Uterus (tissue), 4 donors: Measurements from ENCODE around the gene EML6. TPM values are rescaled to one million over a fixed set of nuclear protein-coding genes. Genes with fewer than 3 reads are reported as not detected.

ENCODE experiments used
- DNase-seq, 2 donors: peaks; one replicate each; pipeline ENCODE4 v3.0.0-alpha.2; 2019 to 2020
- H3K27ac ChIP-seq, 2 donors: fragments of 200-600 bp; sonication (generic); 1 replicate in 1 of 2; 2 replicates in 1 of 2; pipeline ENCODE4 v1.5.1; 2016 to 2018
- H3K27me3 ChIP-seq, 2 donors: fragments of 200-600 bp; sonication (generic); one replicate each; pipeline ENCODE4 v1.5.1; 2018 to 2019; ENCODE audit warnings: control low read depth in 1 of 2
- H3K36me3 ChIP-seq, 2 donors: fragments of 200-600 bp; sonication (generic); one replicate each; pipeline ENCODE4 v1.5.1; 2019; ENCODE audit warnings: control low read depth in 1 of 2
- H3K4me1 ChIP-seq, 2 donors: fragments of 200-600 bp; sonication (generic); one replicate each; pipeline ENCODE4 v1.5.1; 2018 to 2019; ENCODE audit warnings: control low read depth in 1 of 2
- H3K4me3 ChIP-seq, 2 donors: fragments of 200-600 bp; sonication (generic); 1 replicate in 1 of 2; 2 replicates in 1 of 2; pipeline ENCODE4 v1.5.1; 2018 to 2019; ENCODE audit warnings: mild to moderate bottlenecking in 1 of 2
- H3K9me3 ChIP-seq, 2 donors: fragments of 200-600 bp; sonication (generic); one replicate each; pipeline ENCODE4 v1.5.1; 2019; ENCODE audit warnings: control low read depth in 1 of 2
- CTCF ChIP-seq, 4 experiments: fragments of 200-600 bp in 2 of 4; fragments of 450-650 bp in 2 of 4; sonication (generic) in 2 of 4; IDR thresholded peaks; one replicate each; pipeline ENCODE4 v1.5.1; 2016 to 2019; ENCODE audit warnings: antibody characterized with exemption in 4 of 4, mild to moderate bottlenecking in 2 of 4, moderate library complexity in 1 of 4
- POLR2A ChIP-seq, 2 donors: fragments of 450-650 bp; IDR thresholded peaks; one replicate each; pipeline ENCODE4 v1.6.1; 2016; ENCODE audit warnings: antibody characterized with exemption in 2 of 2, mild to moderate bottlenecking in 1 of 2, moderate library complexity in 1 of 2
- intact Hi-C: fragments of 100-400 bp; cut with DNase I; formaldehyde crosslinking; loops from one replicate; pipeline ENCODE4 v1.15.1; 2023; ENCODE audit warnings: low total_unique reads
- total RNA-seq, 4 donors: library from RNA; depleted of rRNA in 3 of 4; stranded (reverse); fragments of >200 nt in 3 of 4; gene quantifications; one replicate each; pipeline versions ENCODE4 v1.1.0 to v1.2.4, GENCODE V29; 2014 to 2023
- donor health status: DM: yes; HTN: yes; CAD: no.

EML6 gene
- total RNA-seq, 4 donors from 2014 or later = 0.26 to 2.4 (median 1.5) TPM

GRCh38 chr2:54966165-54966832 is 242.8 kb downstream of the EML6 start:
- H3K27ac ChIP-seq = no peak overlapping the region
- no peaks in the 10 kb centered on the region for H3K4me1 ChIP-seq
- no peaks in the 10 kb centered on the region for H3K9me3 ChIP-seq
- TF ChIP-seq CTCF (IDR thresholded peaks at IDR 0.05) = no peak
- no peak for TF ChIP-seq POLR2A (IDR thresholded peaks at IDR 0.05)
- intact Hi-C loops = no loop called here
- H3K27me3 ChIP-seq = no peaks in the 10 kb centered on the region
- no peak overlapping the region for H3K4me3 ChIP-seq
- no peak for DNase-seq
- H3K36me3 ChIP-seq = no peaks in the 10 kb centered on the region

- TF ChIP-seq CTCF (IDR thresholded peaks at IDR 0.05) (no peak), POLR2A (IDR thresholded peaks at IDR 0.05) (no peak)
- DNase-seq = no peak
- Histone ChIP-seq H3K27me3 (no peaks in the 10 kb centered on the region), H3K4me3 (no peak overlapping the region), H3K36me3 (no peaks in the 10 kb centered on the region), H3K9me3 (no peaks in the 10 kb centered on the region), H3K4me1 (no peaks in the 10 kb centered on the region), H3K27ac (no peak overlapping the region)
- intact Hi-C loops = no loop called here
Observed at GRCh38 chr2:54966837-54967236, 243.4 kb downstream of the EML6 start.

GRCh38 chr2:54967269-54967668 is 243.8 kb downstream of the EML6 start:
- H3K36me3 ChIP-seq = no peaks in the 10 kb centered on the region
- TF ChIP-seq CTCF (IDR thresholded peaks at IDR 0.05) = no peak
- no peak for TF ChIP-seq POLR2A (IDR thresholded peaks at IDR 0.05)
- DNase-seq = no peak
- no peaks in the 10 kb centered on the region for H3K9me3 ChIP-seq
- H3K27me3 ChIP-seq = no peaks in the 10 kb centered on the region
- H3K27ac ChIP-seq = no peak overlapping the region
- intact Hi-C loops = no loop called here
- no peak overlapping the region for H3K4me3 ChIP-seq
- H3K4me1 ChIP-seq = no peaks in the 10 kb centered on the region

DNA sequence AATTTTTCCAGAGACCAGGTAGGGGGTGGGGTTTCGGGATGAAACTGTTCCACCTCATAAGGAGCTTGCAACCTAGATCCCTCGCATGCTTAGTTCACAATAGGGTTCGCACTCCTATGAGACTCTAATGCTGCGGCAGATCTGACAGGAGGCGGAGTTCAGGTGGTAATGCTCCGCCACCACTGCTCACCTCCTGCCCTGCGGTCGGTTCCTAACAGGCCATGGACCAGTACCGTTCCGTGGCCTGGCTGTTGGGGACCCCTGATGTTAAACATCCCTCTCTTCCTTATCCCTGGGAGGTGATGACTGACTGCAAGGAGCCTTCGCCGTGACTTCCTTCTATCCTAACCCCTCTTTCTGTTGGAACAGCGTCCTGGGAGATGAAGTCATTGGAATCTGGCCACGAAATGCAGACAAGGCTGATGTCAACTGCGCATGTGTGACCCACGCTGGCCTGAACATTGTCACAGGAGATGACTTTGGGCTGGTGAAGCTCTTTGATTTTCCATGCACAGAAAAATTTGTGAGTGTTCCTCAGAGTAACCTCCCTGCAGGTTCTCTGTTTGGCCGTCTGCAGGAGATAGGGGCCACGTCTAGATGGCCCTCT is 244.4 kb downstream of the EML6 start:
- H3K9me3 ChIP-seq = no peaks in the 10 kb centered on the region
- no peaks in the 10 kb centered on the region for H3K27me3 ChIP-seq
- no peak overlapping the region for H3K4me3 ChIP-seq
- TF ChIP-seq POLR2A (IDR thresholded peaks at IDR 0.05) (no peak), CTCF (IDR thresholded peaks at IDR 0.05) (no peak)
- no peak for DNase-seq
- intact Hi-C loops = no loop called here
- no peak overlapping the region for H3K27ac ChIP-seq
- H3K4me1 ChIP-seq = no peaks in the 10 kb centered on the region
- no peaks in the 10 kb centered on the region for H3K36me3 ChIP-seq

GRCh38 chr2:54968561-54969218 is 245.2 kb downstream of the EML6 start:
- intact Hi-C loops = no loop called here
- TF ChIP-seq POLR2A (IDR thresholded peaks at IDR 0.05) (no peak), CTCF (IDR thresholded peaks at IDR 0.05) (no peak)
- no peak for DNase-seq
- no peak overlapping the region for H3K4me3 ChIP-seq
- H3K27ac ChIP-seq = no peak overlapping the region
- H3K9me3 ChIP-seq = no peaks in the 10 kb centered on the region
- H3K27me3 ChIP-seq = no peaks in the 10 kb centered on the region
- H3K4me1 ChIP-seq = peaks cover 0 to 5% of the 10 kb centered on the region in 2 donors
- no peaks in the 10 kb centered on the region for H3K36me3 ChIP-seq
